ENCODE results near the gene IL1RL2. TPM values are rescaled to one million over a fixed set of nuclear protein-coding genes. Genes with fewer than 3 reads are reported as not detected.

IL1RL2 gene
- total RNA-seq, 4 donors from 2014 or later: 0.35 to 0.49 TPM; not detected in 2

GRCh38 chr2:102180687-102180999 is 6.2 kb upstream of the IL1RL2 start:
- Histone ChIP-seq H3K4me3 (no peak overlapping the region), H3K27me3 (no peaks in the 10 kb centered on the region), H3K27ac (no peak overlapping the region), H3K36me3 (peaks cover 0 to 28% of the 10 kb centered on the region in 2 donors), H3K4me1 (peaks cover 3 to 8% of the 10 kb centered on the region in 2 donors), H3K9me3 (no peaks in the 10 kb centered on the region)
- DNase-seq (no peak), ATAC-seq (no peak)
- intact Hi-C loops (cut with DNase I; ENCODE audit: low total_unique reads) (loop anchor here (10.0 kb wide), 1 partner anchor 174 kb away; the partner anchor contains the start of gene IL18R1), in situ Hi-C loops (cut with MboI; ENCODE audit: low sequenced_read_pairs in 4 of 4) (loop anchor here in 1 of 4 donors (10.0 kb wide), 1 partner anchor 54 kb away; no protein-coding TSS in a partner anchor)
- TF ChIP-seq POLR2A (IDR thresholded peaks at IDR 0.05) (no peak), CTCF (IDR thresholded peaks at IDR 0.05 in 4 of 5, conservative IDR thresholded peaks at IDR 0.05 in 1 of 5) (no peak)

GRCh38 chr2:102181376-102181775 is 5.4 kb upstream of the IL1RL2 start:
- Histone ChIP-seq H3K27me3 (no peaks in the 10 kb centered on the region), H3K9me3 (no peaks in the 10 kb centered on the region), H3K4me1 (peaks cover 3 to 8% of the 10 kb centered on the region in 2 donors), H3K36me3 (peaks cover 0 to 21% of the 10 kb centered on the region in 2 donors), H3K4me3 (no peak overlapping the region), H3K27ac (no peak overlapping the region)
- intact Hi-C loops (cut with DNase I; ENCODE audit: low total_unique reads): loop anchor here (10.0 kb wide), 1 partner anchor 173 kb away; the partner anchor contains the start of gene IL18R1
- ATAC-seq (no peak), DNase-seq (no peak)
- TF ChIP-seq POLR2A (IDR thresholded peaks at IDR 0.05) (no peak), CTCF (IDR thresholded peaks at IDR 0.05 in 4 of 5, conservative IDR thresholded peaks at IDR 0.05 in 1 of 5) (no peak)
- in situ Hi-C loops (cut with MboI; ENCODE audit: low sequenced_read_pairs in 4 of 4): loop anchor here in 1 of 4 donors (10.0 kb wide), 1 partner anchor 53 kb away; no protein-coding TSS in a partner anchor

- in situ Hi-C loops (cut with MboI; ENCODE audit: low sequenced_read_pairs in 4 of 4): loop anchor here in 1 of 4 donors (10.0 kb wide), 1 partner anchor 53 kb away; no protein-coding TSS in a partner anchor
- H3K27ac ChIP-seq: peak overlapping the region in 1 of 4 donors; percentile 30
- peaks cover 3 to 8% of the 10 kb centered on the region in 2 donors for H3K4me1 ChIP-seq
- ATAC-seq: peak; percentile 46 to 65
- H3K9me3 ChIP-seq: no peaks in the 10 kb centered on the region
- no peak for DNase-seq
- peaks cover 0 to 14% of the 10 kb centered on the region in 2 donors for H3K36me3 ChIP-seq
- intact Hi-C loops (cut with DNase I; ENCODE audit: low total_unique reads): loop anchor here (10.0 kb wide), 1 partner anchor 173 kb away; the partner anchor contains the start of gene IL18R1
- TF ChIP-seq CTCF (IDR thresholded peaks at IDR 0.05 in 4 of 5, conservative IDR thresholded peaks at IDR 0.05 in 1 of 5): no peak
- TF ChIP-seq POLR2A (IDR thresholded peaks at IDR 0.05): no peak
- H3K4me3 ChIP-seq: no peak overlapping the region
- no peaks in the 10 kb centered on the region for H3K27me3 ChIP-seq
Observed at GRCh38 chr2:102181919-102182635, 4.7 kb upstream of the IL1RL2 start.

- TF ChIP-seq CTCF (IDR thresholded peaks at IDR 0.05 in 4 of 5, conservative IDR thresholded peaks at IDR 0.05 in 1 of 5) (no peak), POLR2A (IDR thresholded peaks at IDR 0.05) (no peak)
- ATAC-seq (no peak), DNase-seq (no peak)
- no peaks in the 10 kb centered on the region for H3K36me3 ChIP-seq
- no peak overlapping the region for H3K4me3 ChIP-seq
- in situ Hi-C loops (cut with MboI; ENCODE audit: low sequenced_read_pairs in 4 of 4): loop anchor here in 1 of 4 donors (10.0 kb wide), 1 partner anchor 51 kb away; no protein-coding TSS in a partner anchor
- intact Hi-C loops (cut with DNase I; ENCODE audit: low total_unique reads): loop anchor here (10.0 kb wide), 1 partner anchor 171 kb away; the partner anchor contains the start of gene IL18R1
- H3K27me3 ChIP-seq: no peaks in the 10 kb centered on the region
- H3K9me3 ChIP-seq: no peaks in the 10 kb centered on the region
- peaks cover 3 to 8% of the 10 kb centered on the region in 2 donors for H3K4me1 ChIP-seq
- no peak overlapping the region for H3K27ac ChIP-seq
Observed at GRCh38 chr2:102184018-102184417, 2.8 kb upstream of the IL1RL2 start.

Data from gastrocnemius medialis (tissue), 4 donors.